A673 (cell line): ENCODE measurements around the gene CDH23. TPM values are rescaled to one million over a fixed set of nuclear protein-coding genes. Genes with fewer than 3 reads are reported as not detected.

Experiments used
- BruUV-seq: library from RNA; stranded (reverse); fragments of 400-500 nt; replicated peaks from 2 replicates; lab custom pipeline; 2021; lab: Mats Ljungman, UMichigan
- CTCF ChIA-PET: fragments of 300-600 bp; sonication (Branson Sonifier 250); formaldehyde crosslinking; loops from one replicate; lab custom pipeline; 2022; ENCODE audit warnings: antibody characterized with exemption; lab: Charles Lee
- POLR2A ChIA-PET: fragments of 300-600 bp; sonication (Branson Sonifier 250); formaldehyde crosslinking; loops from one replicate; lab custom pipeline; 2022; ENCODE audit warnings: antibody characterized with exemption; ENCODE audit not compliant: low non-redundant PET; lab: Charles Lee
- DNase-seq: peaks from one replicate; pipeline ENCODE4 v3.0.0-alpha.2; 2015; ENCODE audit warnings: low spot score
- H3K27ac ChIP-seq: fragments of 200-600 bp; sonication (generic); 2 replicates; pipeline ENCODE4 v1.5.1; 2016; ENCODE audit warnings: mixed run types, low read depth, mild to moderate bottlenecking, mixed read lengths, antibody characterized with exemption, low read length; ENCODE audit not compliant: poor library complexity, severe bottlenecking
- H3K27me3 ChIP-seq: fragments of 200-600 bp; sonication (generic); replicated peaks from 2 replicates; pipeline ENCODE4 v1.6.1; 2017; ENCODE audit warnings: mixed run types, low read depth, mild to moderate bottlenecking, mixed read lengths, antibody characterized with exemption, low read length; ENCODE audit not compliant: insufficient read depth, poor library complexity
- H3K36me3 ChIP-seq: fragments of 200-600 bp; sonication (generic); 2 replicates; pipeline ENCODE4 v1.6.1; 2016; ENCODE audit warnings: mixed run types, mild to moderate bottlenecking, mixed read lengths, antibody characterized with exemption, low read length; ENCODE audit not compliant: insufficient read depth, poor library complexity, severe bottlenecking
- H3K4me1 ChIP-seq: fragments of 200-600 bp; sonication (generic); 2 replicates; pipeline ENCODE4 v1.6.1; 2017; ENCODE audit warnings: mixed run types, mild to moderate bottlenecking, mixed read lengths, antibody characterized with exemption, low read length; ENCODE audit not compliant: insufficient read depth, poor library complexity, severe bottlenecking
- H3K4me3 ChIP-seq: fragments of 200-600 bp; sonication (generic); 2 replicates; pipeline ENCODE4 v1.5.1; 2016; ENCODE audit warnings: low read depth, mixed run types, mild to moderate bottlenecking, mixed read lengths, low read length; ENCODE audit not compliant: poor library complexity, severe bottlenecking
- H3K9me3 ChIP-seq: fragments of 200-600 bp; sonication (generic); 2 replicates; pipeline ENCODE4 v1.6.1; 2016; ENCODE audit warnings: mixed run types, low read depth, mild to moderate bottlenecking, mixed read lengths, antibody characterized with exemption, low read length; ENCODE audit not compliant: poor library complexity, severe bottlenecking
- CTCF ChIP-seq: fragments of 300-800, 200-600 bp; sonication (generic); conservative IDR thresholded peaks from 2 replicates; pipeline ENCODE4 v1.5.1; 2017; ENCODE audit warnings: low read depth, mild to moderate bottlenecking, antibody characterized with exemption, low read length, moderate library complexity, mixed read lengths
- EZH2 ChIP-seq: fragments of 200-600 bp; sonication (generic); IDR thresholded peaks from 2 replicates; pipeline ENCODE4 v1.6.1; 2017; ENCODE audit warnings: borderline replicate concordance, low read depth, mild to moderate bottlenecking, mixed read lengths, antibody characterized with exemption, low read length; ENCODE audit not compliant: poor library complexity, severe bottlenecking
- intact Hi-C: fragments of 100-400 bp; cut with micrococcal nuclease; formaldehyde crosslinking; loops from one replicate; pipeline ENCODE4 v1.10.0; 2022; ENCODE audit not compliant: unreplicated experiment
- total RNA-seq: library from RNA; stranded (reverse); gene quantifications from 2 replicates; pipeline ENCODE4 v1.2.3, GENCODE V29; 2021

Gene CDH23
- total RNA-seq, 1 experiment from 2014 or later: 49.7 TPM

- no peak for TF ChIP-seq EZH2
- TF ChIP-seq CTCF: no peak
- Histone ChIP-seq H3K27me3 (no peaks in the 10 kb centered on the region), H3K9me3 (no peaks in the 10 kb centered on the region), H3K36me3 (no peaks in the 10 kb centered on the region), H3K4me3 (no peak overlapping the region), H3K4me1 (no peaks in the 10 kb centered on the region), H3K27ac (no peak overlapping the region)
- ChIA-PET CTCF (interaction anchor here (0.6 kb wide), 1 partner anchor 488 kb away, joined by 5 read pairs; no protein-coding TSS in a partner anchor), POLR2A (no interaction called here)
- BruUV-seq: no TSS peak
- intact Hi-C loops: no loop called here
- no peak for DNase-seq
These were observed 6.3 kb upstream of the CDH23 start for GRCh38 chr10:71390461-71390835.

- no peaks in the 10 kb centered on the region for H3K36me3 ChIP-seq
These were observed 5.6 kb upstream of the CDH23 start for GRCh38 chr10:71390921-71391690.

GRCh38 chr10:71391701-71392100, 5.0 kb upstream of the CDH23 start:
- Histone ChIP-seq H3K9me3 (no peaks in the 10 kb centered on the region), H3K36me3 (no peaks in the 10 kb centered on the region), H3K27me3 (no peaks in the 10 kb centered on the region), H3K4me3 (no peak overlapping the region), H3K27ac (no peak overlapping the region), H3K4me1 (peaks cover 4% of the 10 kb centered on the region)
- TF ChIP-seq CTCF (no peak), EZH2 (no peak)
- BruUV-seq: no TSS peak
- DNase-seq: no peak
- intact Hi-C loops: no loop called here
- POLR2A ChIA-PET: no interaction called here
- CTCF ChIA-PET: no interaction called here

More at GRCh38 chr10:71390921-71391690, 5.6 kb upstream of the CDH23 start:
- CTCF ChIA-PET: no interaction called here
- Histone ChIP-seq H3K4me3 (no peak overlapping the region), H3K4me1 (peaks cover 3% of the 10 kb centered on the region), H3K9me3 (no peaks in the 10 kb centered on the region), H3K27me3 (no peaks in the 10 kb centered on the region), H3K27ac (no peak overlapping the region)
- DNase-seq: no peak
- intact Hi-C loops: no loop called here
- no peak for TF ChIP-seq CTCF
- no peak for TF ChIP-seq EZH2
- POLR2A ChIA-PET: no interaction called here
- BruUV-seq: no TSS peak
